ENCODE results near the gene AQP7.
"Not testable (repeated sequence)": the region's sequence is repeated elsewhere in the genome, so short reads cannot be mapped to it uniquely, and the experiment has no call there.

Gene AQP7

GRCh38 chr9:33414268-33414667, 11.9 kb upstream of the AQP7 start:
- H3K9ac ChIP-seq (ENCODE audit: low read depth, low read length): no peak overlapping the region
- no peaks in the 10 kb centered on the region for H3K4me1 ChIP-seq (ENCODE audit: control insufficient read depth, insufficient read depth, low read length)
- no peak overlapping the region for H3K4me2 ChIP-seq (ENCODE audit: low read length)
- peaks cover 46% of the 10 kb centered on the region for H3K27me3 ChIP-seq (ENCODE audit: control insufficient read depth, insufficient read depth, low read length)
- H3K9me3 ChIP-seq (replicated peaks; ENCODE audit: low read length): no peaks in the 10 kb centered on the region
- H3K36me3 ChIP-seq (ENCODE audit: insufficient read depth, low read length): no peaks in the 10 kb centered on the region
- H3K4me3 ChIP-seq (ENCODE audit: low read length): no peak overlapping the region

GRCh38 chr9:33408087-33408486, 5.7 kb upstream of the AQP7 start:
- no peaks in the 10 kb centered on the region for H3K9me3 ChIP-seq (replicated peaks; ENCODE audit: low read length)
- peaks cover 3% of the 10 kb centered on the region for H3K27me3 ChIP-seq (ENCODE audit: control insufficient read depth, insufficient read depth, low read length)
- H3K9ac ChIP-seq (ENCODE audit: low read depth, low read length): no peak overlapping the region
- no peak overlapping the region for H3K4me3 ChIP-seq (ENCODE audit: low read length)
- H3K4me2 ChIP-seq (ENCODE audit: low read length): no peak overlapping the region
- no peaks in the 10 kb centered on the region for H3K4me1 ChIP-seq (ENCODE audit: control insufficient read depth, insufficient read depth, low read length)
- no peaks in the 10 kb centered on the region for H3K36me3 ChIP-seq (ENCODE audit: insufficient read depth, low read length)

- no peak overlapping the region for H3K4me3 ChIP-seq (ENCODE audit: low read length)
- H3K9ac ChIP-seq (ENCODE audit: low read depth, low read length): no peak overlapping the region
- no peaks in the 10 kb centered on the region for H3K36me3 ChIP-seq (ENCODE audit: insufficient read depth, low read length)
- no peaks in the 10 kb centered on the region for H3K9me3 ChIP-seq (replicated peaks; ENCODE audit: low read length)
- H3K4me2 ChIP-seq (ENCODE audit: low read length): no peak overlapping the region
- H3K27me3 ChIP-seq (ENCODE audit: control insufficient read depth, insufficient read depth, low read length): peaks cover 3% of the 10 kb centered on the region
- no peaks in the 10 kb centered on the region for H3K4me1 ChIP-seq (ENCODE audit: control insufficient read depth, insufficient read depth, low read length)
These were observed 4.7 kb upstream of the AQP7 start for GRCh38 chr9:33407061-33407460.

- Histone ChIP-seq H3K4me3 (ENCODE audit: low read length) (no peak overlapping the region), H3K27me3 (ENCODE audit: control insufficient read depth, insufficient read depth, low read length) (peaks cover 3% of the 10 kb centered on the region), H3K36me3 (ENCODE audit: insufficient read depth, low read length) (no peaks in the 10 kb centered on the region), H3K4me2 (ENCODE audit: low read length) (no peak overlapping the region), H3K4me1 (ENCODE audit: control insufficient read depth, insufficient read depth, low read length) (no peaks in the 10 kb centered on the region), H3K9me3 (replicated peaks; ENCODE audit: low read length) (no peaks in the 10 kb centered on the region), H3K9ac (ENCODE audit: low read depth, low read length) (no peak overlapping the region)
These were observed 2.5 kb upstream of the AQP7 start for GRCh38 chr9:33404788-33405362.

GRCh38 chr9:33403941-33404787, 1.8 kb upstream of the AQP7 start:
- peaks cover 3% of the 10 kb centered on the region for H3K27me3 ChIP-seq (ENCODE audit: control insufficient read depth, insufficient read depth, low read length)
- H3K36me3 ChIP-seq (ENCODE audit: insufficient read depth, low read length): no peaks in the 10 kb centered on the region
- H3K4me1 ChIP-seq (ENCODE audit: control insufficient read depth, insufficient read depth, low read length): no peaks in the 10 kb centered on the region
- H3K4me3 ChIP-seq (ENCODE audit: low read length): no peak overlapping the region
- H3K4me2 ChIP-seq (ENCODE audit: low read length): no peak overlapping the region
- H3K9me3 ChIP-seq (replicated peaks; ENCODE audit: low read length): no peaks in the 10 kb centered on the region
- no peak overlapping the region for H3K9ac ChIP-seq (ENCODE audit: low read depth, low read length)

GRCh38 chr9:33401809-33402208, 559 bp downstream of the AQP7 start:
- not testable (repeated sequence) for H3K9ac ChIP-seq (ENCODE audit: low read depth, low read length); H3K4me3 ChIP-seq (ENCODE audit: low read length); H3K36me3 ChIP-seq (ENCODE audit: insufficient read depth, low read length); H3K27me3 ChIP-seq (ENCODE audit: control insufficient read depth, insufficient read depth, low read length); H3K9me3 ChIP-seq (replicated peaks; ENCODE audit: low read length); H3K4me2 ChIP-seq (ENCODE audit: low read length); H3K4me1 ChIP-seq (ENCODE audit: control insufficient read depth, insufficient read depth, low read length)

GRCh38 chr9:33399047-33399446, 3.3 kb downstream of the AQP7 start:
- H3K36me3 ChIP-seq (ENCODE audit: insufficient read depth, low read length); H3K4me1 ChIP-seq (ENCODE audit: control insufficient read depth, insufficient read depth, low read length); H3K27me3 ChIP-seq (ENCODE audit: control insufficient read depth, insufficient read depth, low read length); H3K9ac ChIP-seq (ENCODE audit: low read depth, low read length); H3K9me3 ChIP-seq (replicated peaks; ENCODE audit: low read length); H3K4me2 ChIP-seq (ENCODE audit: low read length); H3K4me3 ChIP-seq (ENCODE audit: low read length): not testable (repeated sequence)

GRCh38 chr9:33397801-33398200, 4.6 kb downstream of the AQP7 start:
- H3K27me3 ChIP-seq (ENCODE audit: control insufficient read depth, insufficient read depth, low read length); H3K4me1 ChIP-seq (ENCODE audit: control insufficient read depth, insufficient read depth, low read length); H3K9ac ChIP-seq (ENCODE audit: low read depth, low read length); H3K36me3 ChIP-seq (ENCODE audit: insufficient read depth, low read length); H3K4me3 ChIP-seq (ENCODE audit: low read length); H3K4me2 ChIP-seq (ENCODE audit: low read length); H3K9me3 ChIP-seq (replicated peaks; ENCODE audit: low read length): not testable (repeated sequence)

GRCh38 chr9:33395159-33395879, 7.0 kb downstream of the AQP7 start:
- H3K4me2 ChIP-seq (ENCODE audit: low read length); H3K36me3 ChIP-seq (ENCODE audit: insufficient read depth, low read length); H3K4me1 ChIP-seq (ENCODE audit: control insufficient read depth, insufficient read depth, low read length); H3K4me3 ChIP-seq (ENCODE audit: low read length); H3K9ac ChIP-seq (ENCODE audit: low read depth, low read length); H3K9me3 ChIP-seq (replicated peaks; ENCODE audit: low read length); H3K27me3 ChIP-seq (ENCODE audit: control insufficient read depth, insufficient read depth, low read length): not testable (repeated sequence)

GRCh38 chr9:33393986-33394385, 8.4 kb downstream of the AQP7 start:
- H3K4me2 ChIP-seq (ENCODE audit: low read length); H3K27me3 ChIP-seq (ENCODE audit: control insufficient read depth, insufficient read depth, low read length); H3K4me3 ChIP-seq (ENCODE audit: low read length); H3K36me3 ChIP-seq (ENCODE audit: insufficient read depth, low read length); H3K4me1 ChIP-seq (ENCODE audit: control insufficient read depth, insufficient read depth, low read length); H3K9me3 ChIP-seq (replicated peaks; ENCODE audit: low read length); H3K9ac ChIP-seq (ENCODE audit: low read depth, low read length): not testable (repeated sequence)

- Histone ChIP-seq H3K9ac (ENCODE audit: low read depth, low read length) (no peak overlapping the region), H3K4me3 (ENCODE audit: low read length) (no peak overlapping the region), H3K9me3 (replicated peaks; ENCODE audit: low read length) (no peaks in the 10 kb centered on the region), H3K4me1 (ENCODE audit: control insufficient read depth, insufficient read depth, low read length) (peaks cover 10% of the 10 kb centered on the region), H3K4me2 (ENCODE audit: low read length) (no peak overlapping the region), H3K27me3 (ENCODE audit: control insufficient read depth, insufficient read depth, low read length) (peaks cover 7% of the 10 kb centered on the region), H3K36me3 (ENCODE audit: insufficient read depth, low read length) (no peaks in the 10 kb centered on the region)
These were observed 8.8 kb downstream of the AQP7 start for GRCh38 chr9:33393581-33393980.

Data from skeletal muscle satellite cell (primary cell).